Transverse colon (tissue), 4 donors: Measurements from ENCODE around the gene KCNT1. TPM values are rescaled to one million over a fixed set of nuclear protein-coding genes. Genes with fewer than 3 reads are reported as not detected.

Experiments used
- DNase-seq: peaks from one replicate; pipeline ENCODE4 v3.0.0-alpha.2; 2019
- H3K27ac ChIP-seq, 4 donors: fragments of 200-600 bp; sonication (generic); 2 replicates each; pipeline ENCODE4 v1.5.1; 2016 to 2018; ENCODE audit warnings: inconsistent platforms in 4 of 4
- H3K27me3 ChIP-seq: fragments of 200-600 bp; sonication (generic); 2 replicates; pipeline ENCODE4 v1.5.1; 2017; ENCODE audit warnings: inconsistent platforms
- H3K36me3 ChIP-seq, 4 donors: fragments of 200-600 bp; sonication (generic); 2 replicates each; pipeline ENCODE4 v1.5.1; 2017 to 2019; ENCODE audit warnings: inconsistent platforms in 4 of 4
- H3K4me1 ChIP-seq, 4 donors: fragments of 200-600 bp; sonication (generic); 2 replicates each; pipeline ENCODE4 v1.5.1; 2017 to 2020; ENCODE audit warnings: inconsistent platforms in 4 of 4
- H3K4me3 ChIP-seq, 4 donors: fragments of 200-600 bp; sonication (generic); 1 replicate in 1 of 4; 2 replicates in 3 of 4; pipeline versions ENCODE4 v1.5.1 to v1.6.1; 2017 to 2019; ENCODE audit warnings: inconsistent platforms in 4 of 4
- H3K9me3 ChIP-seq, 2 donors: fragments of 200-600 bp; sonication (generic); 2 replicates each; pipeline ENCODE4 v1.5.1; 2017 to 2019; ENCODE audit warnings: inconsistent platforms in 2 of 2
- EP300 ChIP-seq: sonication (generic); formaldehyde crosslinking; IDR thresholded peaks from one replicate; pipeline ENCODE4 v1.6.1; 2017; ENCODE audit warnings: antibody characterized with exemption, low read depth
- POLR2A ChIP-seq: fragments of 450-650 bp; IDR thresholded peaks from one replicate; pipeline ENCODE4 v1.6.1; 2016; ENCODE audit warnings: antibody characterized with exemption, mild to moderate bottlenecking, moderate library complexity
- POLR2AphosphoS5 ChIP-seq, 3 donors: sonication (generic); formaldehyde crosslinking; IDR thresholded peaks; one replicate each; pipeline ENCODE4 v1.6.1; 2016; ENCODE audit warnings: antibody characterized with exemption in 3 of 3
- WGBS, 2 donors: methylation state at CpG; one replicate each; pipeline ENCODE4 v1.1.5; 2018; ENCODE audit warnings: low coverage in 1 of 2; 5-methylcytosine and 5-hydroxymethylcytosine counted together
- in situ Hi-C, 4 donors: fragments of 200-750 bp; cut with MboI; loops; one replicate each; pipeline versions ENCODE4 v1.15.0 to v1.15.1; 2017; ENCODE audit warnings: low sequenced_read_pairs in 3 of 4, low pct_ligation_motif_present in 1 of 4, low pct_unique_long_range_greater_than_20kb in 1 of 4
- intact Hi-C: fragments of 100-400 bp; cut with DNase I; formaldehyde crosslinking; loops from one replicate; pipeline ENCODE4 v1.15.1; 2023; ENCODE audit warnings: low total_unique reads
- total RNA-seq, 4 donors: library from RNA; depleted of rRNA; stranded (reverse); fragments of >200 nt; gene quantifications; one replicate each; pipeline ENCODE4 v1.1.0, GENCODE V29; 2016
- TF ChIP-seq, protein P1 (sequence below), 5 experiments: fragments of 200-600 bp in 3 of 5; fragments of 450-650 bp in 2 of 5; sonication (generic) in 3 of 5; IDR thresholded peaks; 1 replicate in 2 of 5; 2 replicates in 3 of 5; pipeline ENCODE4 v1.5.1; 2016 to 2017; ENCODE audit warnings: antibody characterized with exemption in 5 of 5, inconsistent platforms in 3 of 5, mild to moderate bottlenecking in 2 of 5, moderate library complexity in 1 of 5

Gene KCNT1
- total RNA-seq, 4 donors from 2014 or later, result 0.14 TPM; not detected in 3

DNA sequence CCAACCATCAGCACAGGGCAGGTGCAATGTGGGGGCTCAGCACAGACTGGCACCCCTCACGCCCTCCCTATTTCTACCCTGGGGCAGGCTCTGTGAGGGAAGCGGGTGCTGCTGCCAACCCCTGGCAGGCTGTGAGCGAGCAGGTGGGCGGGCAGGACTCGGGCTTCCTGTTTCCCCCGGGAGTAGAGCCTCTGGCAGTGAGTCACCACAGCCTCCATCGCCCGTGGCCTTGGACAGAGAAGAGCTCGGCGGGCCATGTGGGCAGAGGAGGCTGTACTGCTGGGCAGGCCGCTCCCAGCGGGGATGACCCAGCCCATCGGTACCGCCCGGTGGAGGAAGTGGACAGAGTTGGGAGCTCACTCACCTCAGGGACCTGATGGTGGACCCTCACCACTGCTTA is 16.6 kb downstream of the KCNT1 start:
- Histone ChIP-seq H3K9me3 (no peaks in the 10 kb centered on the region), H3K4me3 (no peak overlapping the region), H3K36me3 (no peaks in the 10 kb centered on the region), H3K27me3 (peaks cover 57% of the 10 kb centered on the region), H3K27ac (no peak overlapping the region), H3K4me1 (no peaks in the 10 kb centered on the region)
- intact Hi-C loops, result no loop called here
- TF ChIP-seq POLR2AphosphoS5 (IDR thresholded peaks at IDR 0.05), result no peak
- TF ChIP-seq, protein P1, sequence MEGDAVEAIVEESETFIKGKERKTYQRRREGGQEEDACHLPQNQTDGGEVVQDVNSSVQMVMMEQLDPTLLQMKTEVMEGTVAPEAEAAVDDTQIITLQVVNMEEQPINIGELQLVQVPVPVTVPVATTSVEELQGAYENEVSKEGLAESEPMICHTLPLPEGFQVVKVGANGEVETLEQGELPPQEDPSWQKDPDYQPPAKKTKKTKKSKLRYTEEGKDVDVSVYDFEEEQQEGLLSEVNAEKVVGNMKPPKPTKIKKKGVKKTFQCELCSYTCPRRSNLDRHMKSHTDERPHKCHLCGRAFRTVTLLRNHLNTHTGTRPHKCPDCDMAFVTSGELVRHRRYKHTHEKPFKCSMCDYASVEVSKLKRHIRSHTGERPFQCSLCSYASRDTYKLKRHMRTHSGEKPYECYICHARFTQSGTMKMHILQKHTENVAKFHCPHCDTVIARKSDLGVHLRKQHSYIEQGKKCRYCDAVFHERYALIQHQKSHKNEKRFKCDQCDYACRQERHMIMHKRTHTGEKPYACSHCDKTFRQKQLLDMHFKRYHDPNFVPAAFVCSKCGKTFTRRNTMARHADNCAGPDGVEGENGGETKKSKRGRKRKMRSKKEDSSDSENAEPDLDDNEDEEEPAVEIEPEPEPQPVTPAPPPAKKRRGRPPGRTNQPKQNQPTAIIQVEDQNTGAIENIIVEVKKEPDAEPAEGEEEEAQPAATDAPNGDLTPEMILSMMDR (IDR thresholded peaks at IDR 0.05), result no peak
- TF ChIP-seq POLR2A, result no peak
- no peak for TF ChIP-seq EP300
- in situ Hi-C loops, result no loop called here
- 63 to 100% methylated on average over 2 to 15 of the region's 15 CpGs for WGBS, 2 donors
- DNase-seq, result no peak

DNA sequence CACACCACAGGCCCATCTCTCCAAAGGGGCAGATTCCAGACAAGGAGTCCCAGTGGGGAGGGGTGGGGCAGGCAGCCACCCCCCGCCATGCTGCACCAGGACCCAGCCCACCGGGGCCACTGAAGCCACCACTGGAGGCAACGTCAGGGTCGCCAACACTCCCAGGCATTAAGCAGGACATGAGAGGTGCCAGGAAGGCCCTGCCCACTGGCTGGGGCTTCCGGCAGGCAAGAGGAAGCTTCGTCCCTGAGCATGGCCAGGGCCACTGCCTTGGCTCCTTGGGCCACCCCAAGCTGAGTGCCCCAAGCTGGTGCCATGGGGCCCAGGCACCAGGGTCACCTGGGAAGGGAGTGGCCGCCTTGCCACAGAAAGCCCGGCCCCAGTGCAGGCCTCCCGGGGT is 17.5 kb downstream of the KCNT1 start:
- in situ Hi-C loops, result no loop called here
- intact Hi-C loops, result no loop called here

DNA sequence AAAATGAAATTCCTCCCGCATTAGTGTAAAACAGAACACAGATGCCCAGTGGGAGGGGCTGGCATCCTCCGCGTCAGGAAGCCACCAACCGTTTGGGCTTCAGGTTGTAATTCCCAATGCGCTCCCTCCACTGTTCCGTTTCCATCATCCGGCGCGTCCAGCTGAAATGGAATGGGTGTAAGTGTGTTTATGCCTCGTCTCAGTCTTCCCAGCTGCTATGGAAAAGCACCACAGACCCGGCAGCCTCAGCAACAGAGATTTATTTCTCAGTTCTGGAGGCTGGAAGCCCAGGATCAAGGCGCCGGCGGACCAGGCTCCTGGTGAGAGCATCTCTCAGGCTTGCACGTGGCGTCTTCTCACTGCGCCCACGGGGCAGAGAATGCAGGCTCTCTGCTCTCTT is 20.4 kb downstream of the KCNT1 start:
- in situ Hi-C loops, result no loop called here
- H3K27me3 ChIP-seq, result peaks cover 31% of the 10 kb centered on the region
- no peaks in the 10 kb centered on the region for H3K4me1 ChIP-seq

More for the DNA sequence above, 17.5 kb downstream of the KCNT1 start:
- no peak for DNase-seq
- no peaks in the 10 kb centered on the region for H3K4me1 ChIP-seq
- TF ChIP-seq EP300, result no peak
- no peak for TF ChIP-seq POLR2A
- TF ChIP-seq POLR2AphosphoS5 (IDR thresholded peaks at IDR 0.05), result no peak
- TF ChIP-seq, protein P1 (IDR thresholded peaks at IDR 0.05), result no peak
- no peaks in the 10 kb centered on the region for H3K36me3 ChIP-seq
- WGBS, 2 donors, result 77% methylated on average over 9 of the region's 9 CpGs; no CpG with 5 or more reads in 1 of the 2 donors
- no peak overlapping the region for H3K27ac ChIP-seq
- no peaks in the 10 kb centered on the region for H3K9me3 ChIP-seq
- no peak overlapping the region for H3K4me3 ChIP-seq
- peaks cover 50% of the 10 kb centered on the region for H3K27me3 ChIP-seq

DNA sequence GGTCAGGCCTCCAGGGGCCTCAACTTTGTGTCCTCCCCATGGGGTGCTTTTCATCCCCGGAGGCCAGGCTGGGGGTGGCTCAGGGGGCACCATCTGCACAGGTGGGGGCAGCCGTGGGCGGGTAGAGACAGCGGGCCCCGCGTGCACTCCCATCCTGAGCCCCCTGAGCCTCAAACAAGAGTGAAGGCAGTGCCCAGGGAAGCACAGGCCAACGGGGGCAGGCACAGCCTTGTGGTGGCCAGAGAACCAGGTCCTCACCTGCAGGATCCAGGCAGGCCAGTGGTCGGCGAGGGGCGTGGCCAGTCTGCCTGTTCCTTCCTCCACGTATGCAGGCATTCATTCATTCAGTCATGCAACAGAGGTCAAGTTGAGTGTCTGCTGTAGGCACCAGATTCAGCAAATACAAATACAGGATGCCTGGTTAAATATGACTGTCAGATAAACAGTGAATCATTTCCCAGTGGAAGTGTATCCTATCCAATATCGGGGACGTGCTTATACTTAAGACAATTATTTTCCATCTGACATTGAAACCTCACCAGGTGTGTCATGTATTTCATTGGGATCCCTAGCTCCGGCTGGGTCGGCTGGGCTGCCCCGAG is 22.3 kb downstream of the KCNT1 start:
- peaks cover 19% of the 10 kb centered on the region for H3K27me3 ChIP-seq
- intact Hi-C loops, result no loop called here
- TF ChIP-seq, protein P1 (IDR thresholded peaks at IDR 0.05), result no peak
- no peak for TF ChIP-seq POLR2AphosphoS5 (IDR thresholded peaks at IDR 0.05)
- TF ChIP-seq EP300, result no peak
- H3K4me1 ChIP-seq, result no peaks in the 10 kb centered on the region
- in situ Hi-C loops, result no loop called here
- H3K4me3 ChIP-seq, result no peak overlapping the region
- DNase-seq, result no peak
- H3K27ac ChIP-seq, result no peak overlapping the region
- no peaks in the 10 kb centered on the region for H3K36me3 ChIP-seq
- no peaks in the 10 kb centered on the region for H3K9me3 ChIP-seq
- 73% methylated on average over 16 of the region's 16 CpGs; no CpG with 5 or more reads in 1 of the 2 donors for WGBS, 2 donors

More for the DNA sequence above, 20.4 kb downstream of the KCNT1 start:
- H3K9me3 ChIP-seq, result no peaks in the 10 kb centered on the region
- TF ChIP-seq POLR2A, result no peak
- no peak for TF ChIP-seq EP300
- TF ChIP-seq POLR2AphosphoS5 (IDR thresholded peaks at IDR 0.05), result no peak
- TF ChIP-seq, protein P1 (IDR thresholded peaks at IDR 0.05), result no peak
- H3K27ac ChIP-seq, result no peak overlapping the region
- intact Hi-C loops, result no loop called here
- no peak overlapping the region for H3K4me3 ChIP-seq
- no peaks in the 10 kb centered on the region for H3K36me3 ChIP-seq
- DNase-seq, result no peak
- 66% methylated on average over 18 of the region's 18 CpGs; no CpG with 5 or more reads in 1 of the 2 donors for WGBS, 2 donors
